ENCODE data around the gene RPS21. TPM values are rescaled to one million over a fixed set of nuclear protein-coding genes. Genes with fewer than 3 reads are reported as not detected.

Gene RPS21
- total and polyA plus RNA-seq, 2 of the 13 experiments (the other 11 are each of a cell fraction or from before 2014, with no cell fraction given) = 2,647 to 11,063 TPM

DNA sequence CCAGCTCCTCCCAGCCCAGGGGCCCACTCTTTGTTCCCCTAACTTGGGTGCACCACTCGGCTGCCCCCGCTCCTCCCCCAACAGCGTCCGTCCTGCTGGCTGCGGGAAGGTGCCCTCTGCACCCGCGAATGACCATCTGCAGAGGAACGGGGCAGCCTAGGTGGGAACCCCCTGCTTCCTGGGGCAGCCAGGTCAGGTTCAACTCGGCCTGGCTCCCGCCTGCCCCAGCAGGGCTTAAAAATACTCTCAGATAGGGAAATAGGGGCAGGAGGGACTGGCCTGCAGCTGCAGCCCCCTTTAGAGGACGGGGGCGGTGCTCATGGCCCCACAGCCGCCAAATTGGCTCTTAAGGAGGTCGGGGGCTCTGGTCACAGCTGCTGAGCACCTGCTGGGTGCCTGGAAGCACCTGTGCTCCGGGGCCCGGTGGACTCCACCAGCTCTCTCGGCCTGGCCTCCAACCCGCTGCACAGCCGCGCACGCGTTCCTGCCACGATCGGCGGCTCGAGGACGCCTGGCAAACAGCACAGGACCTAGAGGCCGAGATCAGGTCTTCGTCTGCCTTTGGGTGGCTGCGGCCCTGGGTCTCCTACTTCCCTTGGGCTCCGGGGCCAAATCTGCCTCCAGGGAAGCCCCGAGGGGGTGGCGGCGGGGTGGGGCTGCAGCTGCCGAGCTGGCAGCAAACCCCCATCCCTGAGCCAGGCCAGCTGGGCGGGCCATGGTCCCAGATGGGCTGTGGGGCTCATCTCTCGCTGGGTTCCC is 19.1 kb upstream of the RPS21 start (continued):
- TF ChIP-seq, protein P1, sequence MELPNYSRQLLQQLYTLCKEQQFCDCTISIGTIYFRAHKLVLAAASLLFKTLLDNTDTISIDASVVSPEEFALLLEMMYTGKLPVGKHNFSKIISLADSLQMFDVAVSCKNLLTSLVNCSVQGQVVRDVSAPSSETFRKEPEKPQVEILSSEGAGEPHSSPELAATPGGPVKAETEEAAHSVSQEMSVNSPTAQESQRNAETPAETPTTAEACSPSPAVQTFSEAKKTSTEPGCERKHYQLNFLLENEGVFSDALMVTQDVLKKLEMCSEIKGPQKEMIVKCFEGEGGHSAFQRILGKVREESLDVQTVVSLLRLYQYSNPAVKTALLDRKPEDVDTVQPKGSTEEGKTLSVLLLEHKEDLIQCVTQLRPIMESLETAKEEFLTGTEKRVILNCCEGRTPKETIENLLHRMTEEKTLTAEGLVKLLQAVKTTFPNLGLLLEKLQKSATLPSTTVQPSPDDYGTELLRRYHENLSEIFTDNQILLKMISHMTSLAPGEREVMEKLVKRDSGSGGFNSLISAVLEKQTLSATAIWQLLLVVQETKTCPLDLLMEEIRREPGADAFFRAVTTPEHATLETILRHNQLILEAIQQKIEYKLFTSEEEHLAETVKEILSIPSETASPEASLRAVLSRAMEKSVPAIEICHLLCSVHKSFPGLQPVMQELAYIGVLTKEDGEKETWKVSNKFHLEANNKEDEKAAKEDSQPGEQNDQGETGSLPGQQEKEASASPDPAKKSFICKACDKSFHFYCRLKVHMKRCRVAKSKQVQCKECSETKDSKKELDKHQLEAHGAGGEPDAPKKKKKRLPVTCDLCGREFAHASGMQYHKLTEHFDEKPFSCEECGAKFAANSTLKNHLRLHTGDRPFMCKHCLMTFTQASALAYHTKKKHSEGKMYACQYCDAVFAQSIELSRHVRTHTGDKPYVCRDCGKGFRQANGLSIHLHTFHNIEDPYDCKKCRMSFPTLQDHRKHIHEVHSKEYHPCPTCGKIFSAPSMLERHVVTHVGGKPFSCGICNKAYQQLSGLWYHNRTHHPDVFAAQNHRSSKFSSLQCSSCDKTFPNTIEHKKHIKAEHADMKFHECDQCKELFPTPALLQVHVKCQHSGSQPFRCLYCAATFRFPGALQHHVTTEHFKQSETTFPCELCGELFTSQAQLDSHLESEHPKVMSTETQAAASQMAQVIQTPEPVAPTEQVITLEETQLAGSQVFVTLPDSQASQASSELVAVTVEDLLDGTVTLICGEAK (IDR thresholded peaks at IDR 0.05) = no peak
- TF ChIP-seq, protein P1 (CRISPR knock-in tag; IDR thresholded peaks at IDR 0.05) = peak; percentile 84
- TF ChIP-seq, protein P2, sequence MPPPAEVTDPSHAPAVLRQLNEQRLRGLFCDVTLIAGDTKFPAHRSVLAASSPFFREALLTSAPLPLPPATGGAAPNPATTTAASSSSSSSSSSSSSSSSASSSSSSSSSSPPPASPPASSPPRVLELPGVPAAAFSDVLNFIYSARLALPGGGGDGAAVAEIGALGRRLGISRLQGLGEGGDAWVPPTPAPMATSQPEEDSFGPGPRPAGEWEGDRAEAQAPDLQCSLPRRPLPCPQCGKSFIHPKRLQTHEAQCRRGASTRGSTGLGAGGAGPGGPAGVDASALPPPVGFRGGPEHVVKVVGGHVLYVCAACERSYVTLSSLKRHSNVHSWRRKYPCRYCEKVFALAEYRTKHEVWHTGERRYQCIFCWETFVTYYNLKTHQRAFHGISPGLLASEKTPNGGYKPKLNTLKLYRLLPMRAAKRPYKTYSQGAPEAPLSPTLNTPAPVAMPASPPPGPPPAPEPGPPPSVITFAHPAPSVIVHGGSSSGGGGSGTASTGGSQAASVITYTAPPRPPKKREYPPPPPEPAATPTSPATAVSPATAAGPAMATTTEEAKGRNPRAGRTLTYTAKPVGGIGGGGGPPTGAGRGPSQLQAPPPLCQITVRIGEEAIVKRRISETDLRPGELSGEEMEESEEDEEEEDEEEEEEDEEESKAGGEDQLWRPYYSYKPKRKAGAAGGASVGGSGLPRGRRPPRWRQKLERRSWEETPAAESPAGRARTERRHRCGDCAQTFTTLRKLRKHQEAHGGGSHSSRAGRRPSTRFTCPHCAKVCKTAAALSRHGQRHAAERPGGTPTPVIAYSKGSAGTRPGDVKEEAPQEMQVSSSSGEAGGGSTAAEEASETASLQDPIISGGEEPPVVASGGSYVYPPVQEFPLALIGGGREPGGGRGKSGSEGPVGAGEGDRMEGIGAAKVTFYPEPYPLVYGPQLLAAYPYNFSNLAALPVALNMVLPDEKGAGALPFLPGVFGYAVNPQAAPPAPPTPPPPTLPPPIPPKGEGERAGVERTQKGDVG (CRISPR knock-in tag; IDR thresholded peaks at IDR 0.05; ENCODE audit: borderline replicate concordance) = peak; percentile 90; the same call in 1 of the 2 replicates
- TF ChIP-seq SAFB2 (CRISPR knock-in tag; IDR thresholded peaks at IDR 0.05; ENCODE audit: borderline replicate concordance, low read depth) (0 out of 2 replicates have a peak, but pooled peaks have one; percentile 41), TAF1 (CRISPR knock-in tag; IDR thresholded peaks at IDR 0.05) (peak; percentile 64), ETV5 (CRISPR knock-in tag; IDR thresholded peaks at IDR 0.05; ENCODE audit: borderline replicate concordance) (peak; percentile 8; the same call in 1 of the 2 replicates), ZNF432 (CRISPR knock-in tag; IDR thresholded peaks at IDR 0.05; ENCODE audit: borderline replicate concordance) (no peak)
- TF ChIP-seq, protein P3, sequence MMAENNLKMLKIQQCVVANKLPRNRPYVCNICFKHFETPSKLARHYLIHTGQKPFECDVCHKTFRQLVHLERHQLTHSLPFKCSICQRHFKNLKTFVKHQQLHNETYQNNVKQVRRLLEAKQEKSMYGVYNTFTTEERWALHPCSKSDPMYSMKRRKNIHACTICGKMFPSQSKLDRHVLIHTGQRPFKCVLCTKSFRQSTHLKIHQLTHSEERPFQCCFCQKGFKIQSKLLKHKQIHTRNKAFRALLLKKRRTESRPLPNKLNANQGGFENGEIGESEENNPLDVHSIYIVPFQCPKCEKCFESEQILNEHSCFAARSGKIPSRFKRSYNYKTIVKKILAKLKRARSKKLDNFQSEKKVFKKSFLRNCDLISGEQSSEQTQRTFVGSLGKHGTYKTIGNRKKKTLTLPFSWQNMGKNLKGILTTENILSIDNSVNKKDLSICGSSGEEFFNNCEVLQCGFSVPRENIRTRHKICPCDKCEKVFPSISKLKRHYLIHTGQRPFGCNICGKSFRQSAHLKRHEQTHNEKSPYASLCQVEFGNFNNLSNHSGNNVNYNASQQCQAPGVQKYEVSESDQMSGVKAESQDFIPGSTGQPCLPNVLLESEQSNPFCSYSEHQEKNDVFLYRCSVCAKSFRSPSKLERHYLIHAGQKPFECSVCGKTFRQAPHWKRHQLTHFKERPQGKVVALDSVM (CRISPR knock-in tag; IDR thresholded peaks at IDR 0.05) = peak; percentile 98
- TF ChIP-seq, protein P4, sequence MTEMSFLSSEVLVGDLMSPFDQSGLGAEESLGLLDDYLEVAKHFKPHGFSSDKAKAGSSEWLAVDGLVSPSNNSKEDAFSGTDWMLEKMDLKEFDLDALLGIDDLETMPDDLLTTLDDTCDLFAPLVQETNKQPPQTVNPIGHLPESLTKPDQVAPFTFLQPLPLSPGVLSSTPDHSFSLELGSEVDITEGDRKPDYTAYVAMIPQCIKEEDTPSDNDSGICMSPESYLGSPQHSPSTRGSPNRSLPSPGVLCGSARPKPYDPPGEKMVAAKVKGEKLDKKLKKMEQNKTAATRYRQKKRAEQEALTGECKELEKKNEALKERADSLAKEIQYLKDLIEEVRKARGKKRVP (CRISPR knock-in tag; IDR thresholded peaks at IDR 0.05) = no peak; a peak in 1 of 4 replicates

Measured in HepG2 (cell line).